Measurements from ENCODE around the gene LRRC4. TPM values are rescaled to one million over a fixed set of nuclear protein-coding genes. Genes with fewer than 3 reads are reported as not detected.

LRRC4 gene
- total RNA-seq, 1 donor from 2014 or later: 0.16 TPM

- TF ChIP-seq CTCF (IDR thresholded peaks at IDR 0.05): no peak
- ChIA-PET POLR2A (no interaction called here), CTCF (interaction anchor here (1.6 kb wide), 1 partner anchor 176 kb away, joined by 7 read pairs; no protein-coding TSS in a partner anchor)
- no peaks in the 10 kb centered on the region for H3K9me3 Mint-ChIP-seq
- H3K4me1 Mint-ChIP-seq: peaks cover 30% of the 10 kb centered on the region
- peaks cover 13% of the 10 kb centered on the region for H3K36me3 Mint-ChIP-seq (ENCODE audit: low read depth)
- H3K27me3 Mint-ChIP-seq: peaks cover 4% of the 10 kb centered on the region
- H3K4me3 Mint-ChIP-seq: no peak overlapping the region
- intact Hi-C loops (cut with micrococcal nuclease): loop anchor here (2.0 to 5.0 kb wide), 4 partner anchors 74 to 324 kb away; no protein-coding TSS in a partner anchor
- DNase-seq (no peak), ATAC-seq (ENCODE audit: low read depth) (no peak)
- H3K27ac Mint-ChIP-seq: no peak overlapping the region
These were observed 2.0 kb upstream of the LRRC4 start for GRCh38 chr7:128033246-128033645.

DNA sequence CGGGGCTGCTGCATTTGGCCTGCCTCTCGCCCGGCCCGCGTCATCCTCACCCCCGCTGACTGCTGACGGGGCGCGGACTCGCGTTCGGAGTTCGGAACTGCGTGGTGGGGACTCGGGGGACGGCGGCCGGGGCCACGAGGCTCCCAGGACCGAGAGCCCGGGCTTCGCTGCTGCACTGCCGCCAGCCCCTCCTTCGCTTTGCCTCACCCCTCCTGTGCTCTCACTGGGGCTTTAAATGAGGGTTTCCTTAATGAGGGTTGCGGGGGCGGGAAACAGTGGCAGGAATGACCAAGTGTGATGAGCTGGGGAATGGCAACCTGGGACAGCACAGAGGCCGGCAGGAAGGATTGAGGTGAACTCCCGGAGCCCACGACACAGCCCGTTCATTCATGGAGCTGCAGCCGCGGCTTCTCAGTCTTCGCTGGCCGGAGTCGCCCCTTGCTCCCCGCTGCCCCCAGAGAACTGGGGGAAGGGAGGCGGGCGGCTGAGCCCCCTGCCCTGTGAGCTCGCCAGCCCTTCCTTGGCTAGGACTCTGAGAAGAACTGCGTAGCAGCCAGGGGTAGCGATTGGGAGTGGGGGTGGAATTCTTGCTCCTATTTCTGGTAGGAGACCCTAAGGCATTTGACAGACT lies 1.5 kb upstream of the LRRC4 start:
- H3K27ac Mint-ChIP-seq: no peak overlapping the region
- DNase-seq: no peak
- peak overlapping the region; percentile 52 for H3K4me3 Mint-ChIP-seq
- peaks cover 29% of the 10 kb centered on the region for H3K4me1 Mint-ChIP-seq
- H3K9me3 Mint-ChIP-seq: no peaks in the 10 kb centered on the region
- CTCF ChIA-PET: interaction anchor here (1.6 kb wide), 1 partner anchor 176 kb away, joined by 7 read pairs; no protein-coding TSS in a partner anchor
- intact Hi-C loops (cut with micrococcal nuclease): loop anchor here (2.0 to 5.0 kb wide), 4 partner anchors 75 to 324 kb away; no protein-coding TSS in a partner anchor
- TF ChIP-seq CTCF (IDR thresholded peaks at IDR 0.05): no peak
- ATAC-seq (ENCODE audit: low read depth): peak; percentile 31
- POLR2A ChIA-PET: no interaction called here
- peaks cover 4% of the 10 kb centered on the region for H3K27me3 Mint-ChIP-seq
- peaks cover 13% of the 10 kb centered on the region for H3K36me3 Mint-ChIP-seq (ENCODE audit: low read depth)

DNA sequence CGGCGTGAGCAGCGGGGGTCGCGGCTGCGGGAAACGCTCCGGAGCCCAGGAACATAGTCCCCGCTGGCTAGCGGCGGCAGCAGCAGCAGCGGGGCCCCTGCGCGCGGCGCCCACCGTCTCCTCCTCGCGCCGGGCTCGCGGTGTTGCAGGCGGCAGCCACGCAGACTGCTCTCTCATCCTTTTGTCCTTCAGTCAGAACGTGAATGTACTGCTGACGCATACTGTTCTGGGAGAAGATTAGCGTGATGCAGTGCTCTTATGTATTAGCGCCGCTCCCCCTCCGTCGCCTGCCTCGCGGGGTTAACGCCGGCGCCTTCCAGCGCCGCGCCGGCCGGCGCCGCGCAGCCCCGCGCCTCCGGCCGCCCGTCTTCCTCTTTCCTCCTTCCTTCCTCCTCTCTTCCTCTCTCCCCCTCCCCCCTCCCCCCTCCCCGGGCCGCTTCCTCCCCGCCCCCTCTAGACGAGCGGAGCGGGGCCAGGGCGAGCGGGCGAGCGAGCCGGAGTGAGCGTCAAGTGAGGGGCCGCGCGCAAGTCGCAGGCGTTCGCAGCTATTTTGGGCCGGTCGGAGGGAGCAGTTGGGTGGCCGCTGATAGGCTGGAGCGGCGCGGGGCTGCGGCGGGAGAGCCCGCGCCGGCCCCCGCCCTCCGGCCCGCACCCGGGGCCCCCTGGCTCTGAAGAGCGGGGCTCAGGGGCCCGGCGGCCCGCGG lies 816 bp upstream of the LRRC4 start:
- H3K9me3 Mint-ChIP-seq: no peaks in the 10 kb centered on the region
- POLR2A ChIA-PET: no interaction called here
- H3K27ac Mint-ChIP-seq: no peak overlapping the region
- ATAC-seq (ENCODE audit: low read depth) (peak; percentile 83), DNase-seq (peak; percentile 45)
- peaks cover 26% of the 10 kb centered on the region for H3K4me1 Mint-ChIP-seq
- no peak for TF ChIP-seq CTCF (IDR thresholded peaks at IDR 0.05)
- peaks cover 4% of the 10 kb centered on the region for H3K27me3 Mint-ChIP-seq
- CTCF ChIA-PET: interaction anchor here (1.6 kb wide), 1 partner anchor 177 kb away, joined by 7 read pairs; no protein-coding TSS in a partner anchor
- intact Hi-C loops (cut with micrococcal nuclease): loop anchor here (2.0 to 5.0 kb wide), 4 partner anchors 75 to 323 kb away; no protein-coding TSS in a partner anchor
- H3K4me3 Mint-ChIP-seq: peak overlapping the region; percentile 88
- H3K36me3 Mint-ChIP-seq (ENCODE audit: low read depth): peaks cover 13% of the 10 kb centered on the region

DNA sequence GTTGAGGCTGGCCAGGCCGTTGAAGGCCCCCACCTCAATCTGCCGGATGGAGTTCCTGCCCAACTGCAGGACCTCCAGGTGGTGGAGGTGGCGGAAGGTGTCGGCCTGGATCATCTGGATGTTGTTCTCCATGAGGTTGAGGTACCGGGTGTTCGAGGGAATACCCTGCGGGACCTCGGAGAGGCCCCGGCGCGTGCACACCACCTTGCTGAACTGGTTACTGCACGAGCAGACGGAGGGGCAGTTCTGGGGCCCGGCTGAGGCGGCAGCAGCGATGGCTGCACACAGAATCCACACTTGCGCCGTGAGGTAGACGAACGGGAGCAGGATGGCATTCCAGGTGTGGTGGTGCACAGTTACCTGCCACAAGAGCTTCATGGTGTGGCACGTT lies 979 bp downstream of the LRRC4 start:
- POLR2A ChIA-PET: interaction anchor here (0.6 kb wide), 1 partner anchor 7 kb away, joined by 5 read pairs; no protein-coding TSS in a partner anchor
- CTCF ChIA-PET: no interaction called here
- intact Hi-C loops (cut with micrococcal nuclease): loop anchor here (5.0 kb wide), 3 partner anchors 77 to 177 kb away; no protein-coding TSS in a partner anchor
- Mint-ChIP-seq H3K27ac (no peak overlapping the region), H3K36me3 (ENCODE audit: low read depth) (peaks cover 19% of the 10 kb centered on the region), H3K4me1 (peaks cover 13% of the 10 kb centered on the region), H3K27me3 (peaks cover 4% of the 10 kb centered on the region), H3K4me3 (peak overlapping the region; percentile 66), H3K9me3 (no peaks in the 10 kb centered on the region)
- TF ChIP-seq CTCF (IDR thresholded peaks at IDR 0.05): no peak
- DNase-seq (no peak), ATAC-seq (ENCODE audit: low read depth) (no peak)

GRCh38 chr7:128029405-128029995 lies 1.7 kb downstream of the LRRC4 start:
- DNase-seq: no peak
- H3K4me1 Mint-ChIP-seq: peaks cover 13% of the 10 kb centered on the region
- no peak overlapping the region for H3K27ac Mint-ChIP-seq
- H3K36me3 Mint-ChIP-seq (ENCODE audit: low read depth): peaks cover 19% of the 10 kb centered on the region
- H3K27me3 Mint-ChIP-seq: peaks cover 4% of the 10 kb centered on the region
- ATAC-seq (ENCODE audit: low read depth): no peak
- no peaks in the 10 kb centered on the region for H3K9me3 Mint-ChIP-seq
- ChIA-PET POLR2A (no interaction called here), CTCF (no interaction called here)
- peak overlapping the region; percentile 15 for H3K4me3 Mint-ChIP-seq
- TF ChIP-seq CTCF (IDR thresholded peaks at IDR 0.05): no peak
- intact Hi-C loops (cut with micrococcal nuclease): no loop called here

All from activated B cell treated with CpG ODN at 0.5 μM for 24 hours (primary cell).